Measurements from ENCODE around the gene C1QTNF6.
A peak's percentile ranks its signal among the peaks of the same experiment; 100 is the strongest.
"Not testable (repeated sequence)": the region's sequence is repeated elsewhere in the genome, so short reads cannot be mapped to it uniquely, and the experiment has no call there.

Gene C1QTNF6

GRCh38 chr22:37175414-37176281 is 12.4 kb downstream of the C1QTNF6 start:
- no peak for DNase-seq

- DNase-seq: no peak
These were observed 13.1 kb downstream of the C1QTNF6 start for GRCh38 chr22:37174964-37175363.

DNA sequence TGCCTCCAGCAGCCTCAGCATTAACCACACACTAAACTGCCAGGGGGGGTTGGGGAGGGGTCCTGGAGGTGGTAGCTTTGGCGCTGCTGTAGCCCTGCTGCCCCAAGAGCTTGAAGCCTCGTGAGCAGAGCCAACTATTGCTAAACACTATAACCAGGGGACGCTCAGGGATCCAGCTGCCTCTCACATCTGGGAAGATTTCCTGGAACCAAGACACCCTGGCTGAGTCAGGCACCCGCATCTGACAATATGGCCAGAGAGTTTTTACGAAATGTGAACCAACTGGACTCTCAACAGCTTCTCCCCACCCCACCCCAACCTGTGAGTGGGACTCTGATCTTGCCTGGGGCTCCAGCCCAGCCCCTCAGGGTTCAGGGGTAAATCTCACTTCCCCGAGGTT is 14.3 kb downstream of the C1QTNF6 start:
- DNase-seq: no peak

GRCh38 chr22:37172266-37173245 is 15.5 kb downstream of the C1QTNF6 start:
- no peak for DNase-seq

GRCh38 chr22:37171662-37172061 is 16.4 kb downstream of the C1QTNF6 start:
- no peak for DNase-seq

DNA sequence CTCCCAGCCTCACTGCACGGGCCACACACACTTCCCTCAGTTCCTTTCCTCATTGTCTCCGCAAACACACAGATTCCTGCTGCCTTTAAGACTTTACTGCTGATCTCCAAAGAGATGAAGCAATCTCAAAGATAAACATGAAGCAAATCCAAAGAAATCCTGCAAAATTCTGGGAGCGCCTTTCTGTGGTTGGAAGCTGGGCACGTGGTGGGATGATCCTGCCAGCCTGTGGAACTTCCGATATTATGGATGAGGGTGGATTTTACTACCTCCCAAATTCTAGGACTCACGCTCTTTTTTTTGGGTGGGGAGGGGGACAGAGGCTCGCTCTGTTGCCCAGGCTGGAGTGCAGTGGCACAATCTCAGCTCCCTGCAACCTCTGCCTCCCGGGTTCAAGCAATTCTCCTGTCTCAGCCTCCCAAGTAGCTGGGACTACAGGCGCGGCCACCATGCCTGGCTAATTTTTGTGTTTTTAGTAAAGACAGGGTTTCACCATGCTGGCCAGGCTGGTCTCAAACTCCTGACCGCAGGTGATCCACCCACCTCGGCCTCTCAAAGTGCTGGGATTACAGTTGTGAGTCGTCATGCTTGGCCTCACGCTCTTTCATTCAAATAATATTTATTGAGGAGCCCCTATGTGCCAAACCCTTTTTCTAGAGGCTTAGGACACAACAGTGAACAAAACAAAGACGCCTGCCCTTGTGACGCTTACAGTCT is 17.2 kb downstream of the C1QTNF6 start:
- DNase-seq: not testable (repeated sequence)

DNA sequence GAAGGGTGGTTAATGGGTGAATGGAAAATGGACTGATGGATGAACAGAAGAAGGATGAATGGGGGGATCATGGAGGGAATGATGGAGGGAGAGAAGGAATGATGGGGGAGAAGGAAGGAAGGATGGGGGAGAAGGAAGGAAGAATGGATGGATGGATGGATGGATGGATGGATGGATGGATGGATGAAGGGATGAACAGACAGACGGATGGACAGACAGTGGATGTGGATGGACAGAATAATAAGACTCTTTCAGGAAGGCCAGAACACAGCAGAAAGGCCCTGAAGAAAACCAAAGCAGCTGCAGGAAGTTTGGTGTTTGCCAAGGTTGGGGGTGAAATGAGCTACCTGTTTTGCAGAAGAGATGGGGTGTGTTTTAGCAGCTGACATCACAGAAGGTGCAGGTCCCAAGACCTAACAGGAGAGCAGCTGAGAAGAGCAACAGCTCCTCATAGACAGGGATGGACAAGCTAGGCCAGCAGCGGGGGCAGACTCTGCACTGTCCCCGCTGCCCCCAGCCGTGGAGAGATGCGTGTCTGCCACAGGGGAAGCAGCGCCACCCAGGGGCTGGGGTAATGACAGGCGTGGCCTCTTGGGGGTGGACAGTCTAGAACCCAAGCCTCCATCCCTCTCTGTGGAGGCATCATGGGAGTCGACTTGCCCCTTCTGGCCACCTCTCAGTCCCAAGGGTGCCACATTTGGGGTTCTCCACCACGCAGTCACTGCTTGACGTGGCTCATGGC is 17.9 kb downstream of the C1QTNF6 start:
- DNase-seq: no peak

GRCh38 chr22:37169406-37169805 is 18.6 kb downstream of the C1QTNF6 start:
- DNase-seq: no peak

DNA sequence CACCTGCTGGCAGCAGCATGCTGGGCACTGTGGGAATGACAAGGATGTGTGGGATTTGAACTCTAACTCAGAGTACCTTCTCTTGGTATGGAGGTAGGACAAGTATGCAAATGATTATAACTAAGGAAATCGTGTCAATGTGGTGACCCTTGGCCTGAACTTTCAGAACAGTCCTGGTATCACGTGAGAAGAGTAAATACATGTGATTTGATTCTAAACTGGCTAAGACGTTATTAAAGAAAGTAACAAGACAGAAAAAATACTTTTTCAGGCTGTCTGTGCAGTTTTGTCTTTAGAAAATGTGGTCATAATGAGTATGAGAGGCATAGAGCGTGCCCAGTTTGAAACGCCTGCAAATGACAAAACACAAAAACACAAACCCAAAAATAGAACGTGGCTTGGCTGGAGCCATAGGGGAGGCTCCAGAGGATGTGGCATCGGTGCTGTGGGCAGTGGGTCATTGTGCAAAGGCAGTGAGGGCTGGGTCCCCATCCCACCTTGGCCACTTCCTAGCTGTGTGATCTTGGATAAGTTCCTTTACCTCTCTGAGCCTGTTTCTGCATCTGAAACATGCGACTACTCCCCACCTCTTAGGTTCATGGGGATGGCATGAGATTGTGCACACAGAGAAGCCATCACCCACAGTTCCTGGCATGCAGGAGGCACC is 19.9 kb downstream of the C1QTNF6 start:
- DNase-seq: no peak

DNA sequence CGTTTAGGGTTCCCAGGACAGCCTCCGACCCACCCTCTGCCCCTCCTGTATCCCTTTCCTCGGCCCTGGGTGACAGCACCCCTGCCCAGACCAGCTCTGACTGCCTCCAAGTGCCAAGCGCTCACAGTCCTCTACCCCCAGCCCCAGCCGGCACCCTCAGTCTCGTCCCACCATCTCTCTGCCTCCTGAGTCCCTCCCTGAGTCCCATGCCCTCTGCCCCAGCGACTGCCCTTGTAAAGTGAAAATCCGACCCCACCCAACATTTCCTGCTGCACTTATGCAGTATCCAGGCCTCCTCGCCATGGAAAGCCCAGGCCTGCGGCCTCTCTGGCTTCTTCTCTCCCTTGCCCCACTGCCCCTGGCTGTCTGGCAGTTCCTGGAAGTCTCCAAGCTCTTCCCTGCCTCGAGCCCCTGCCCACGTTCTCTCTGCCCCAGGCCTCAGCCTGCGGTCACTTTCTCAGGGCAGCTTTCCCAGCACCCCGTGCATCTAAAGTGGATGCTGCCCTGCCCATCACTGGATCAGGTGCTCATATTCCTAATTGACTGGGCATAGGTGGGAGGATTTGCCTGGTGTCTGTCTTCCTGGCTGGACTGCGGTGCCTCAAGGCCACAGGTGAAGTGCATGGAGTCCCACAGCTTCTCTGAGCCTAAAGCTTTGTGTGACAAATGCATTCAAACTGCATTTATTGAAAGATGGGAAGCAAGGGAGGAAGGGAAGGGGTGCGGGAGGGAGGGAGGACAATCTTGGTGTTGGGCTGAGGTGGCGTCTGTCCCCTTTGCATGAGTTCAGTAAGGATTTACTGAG is 20.7 kb downstream of the C1QTNF6 start:
- no peak for DNase-seq

- DNase-seq: peak; percentile 41
These were observed 21.4 kb downstream of the C1QTNF6 start for GRCh38 chr22:37166675-37167066.

- no peak for DNase-seq
These were observed 21.9 kb downstream of the C1QTNF6 start for GRCh38 chr22:37165940-37166674.

GRCh38 chr22:37165066-37165465 is 23.0 kb downstream of the C1QTNF6 start:
- DNase-seq: no peak

- no peak for DNase-seq
These were observed 23.6 kb downstream of the C1QTNF6 start for GRCh38 chr22:37164505-37164887.

DNA sequence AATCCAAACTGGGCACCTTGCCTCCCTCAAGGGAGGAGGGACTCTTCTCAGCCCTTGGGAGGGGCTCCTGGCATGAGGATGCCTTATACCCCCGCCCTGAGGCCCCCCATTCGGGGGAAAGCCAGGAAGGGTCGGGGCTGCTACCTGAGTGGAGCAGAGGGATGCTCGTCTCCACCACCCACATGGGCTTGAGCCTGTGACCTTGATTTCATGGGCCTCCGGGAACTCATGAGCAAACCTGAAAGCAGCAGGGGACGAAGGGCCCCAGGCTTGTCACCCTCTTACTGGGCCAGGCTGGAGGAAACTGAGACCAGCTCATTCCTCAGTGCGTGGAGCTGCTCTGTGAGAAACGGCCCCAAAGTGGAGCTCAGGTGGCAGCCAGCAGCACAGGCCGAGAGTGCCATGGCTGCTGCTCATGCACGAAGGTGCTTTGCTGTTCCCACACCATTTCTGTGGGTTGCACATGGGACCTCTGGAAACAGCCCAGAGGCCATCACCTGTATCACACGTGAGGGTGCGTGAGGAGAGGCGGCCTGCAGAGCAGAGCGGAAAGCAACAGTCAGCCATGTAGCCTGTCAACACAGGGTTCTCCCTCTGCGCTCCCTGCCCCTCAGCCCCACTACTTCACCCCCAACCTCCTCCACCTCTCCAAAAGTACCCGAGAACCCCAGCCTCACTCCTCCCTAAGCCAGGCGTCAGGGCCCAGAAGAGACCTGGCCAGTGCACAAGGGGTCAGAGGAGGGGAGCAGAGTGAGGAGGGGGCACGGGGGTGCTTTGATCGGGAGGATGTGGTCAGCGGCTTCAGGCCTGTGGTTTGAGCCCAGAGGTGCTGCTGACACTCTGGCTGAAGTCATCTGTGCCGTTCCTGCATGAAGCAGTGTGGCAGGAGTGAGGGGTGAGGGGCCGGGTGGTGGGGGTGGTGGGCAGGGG is 24.2 kb downstream of the C1QTNF6 start:
- DNase-seq: no peak

GRCh38 chr22:37163096-37163489 is 25.0 kb downstream of the C1QTNF6 start:
- no peak for DNase-seq

- no peak for DNase-seq
These were observed 25.6 kb downstream of the C1QTNF6 start for GRCh38 chr22:37162221-37163095.

- no peak for DNase-seq
These were observed 26.6 kb downstream of the C1QTNF6 start for GRCh38 chr22:37161443-37161842.

All from KG1 (cell line).